NCI-H345 (cell line): ENCODE data around the gene IL11RA.

Experiments
- DNase-seq: peaks from one replicate; lab custom pipeline; 2025; lab: John Stamatoyannopoulos, UW

IL11RA gene

DNA sequence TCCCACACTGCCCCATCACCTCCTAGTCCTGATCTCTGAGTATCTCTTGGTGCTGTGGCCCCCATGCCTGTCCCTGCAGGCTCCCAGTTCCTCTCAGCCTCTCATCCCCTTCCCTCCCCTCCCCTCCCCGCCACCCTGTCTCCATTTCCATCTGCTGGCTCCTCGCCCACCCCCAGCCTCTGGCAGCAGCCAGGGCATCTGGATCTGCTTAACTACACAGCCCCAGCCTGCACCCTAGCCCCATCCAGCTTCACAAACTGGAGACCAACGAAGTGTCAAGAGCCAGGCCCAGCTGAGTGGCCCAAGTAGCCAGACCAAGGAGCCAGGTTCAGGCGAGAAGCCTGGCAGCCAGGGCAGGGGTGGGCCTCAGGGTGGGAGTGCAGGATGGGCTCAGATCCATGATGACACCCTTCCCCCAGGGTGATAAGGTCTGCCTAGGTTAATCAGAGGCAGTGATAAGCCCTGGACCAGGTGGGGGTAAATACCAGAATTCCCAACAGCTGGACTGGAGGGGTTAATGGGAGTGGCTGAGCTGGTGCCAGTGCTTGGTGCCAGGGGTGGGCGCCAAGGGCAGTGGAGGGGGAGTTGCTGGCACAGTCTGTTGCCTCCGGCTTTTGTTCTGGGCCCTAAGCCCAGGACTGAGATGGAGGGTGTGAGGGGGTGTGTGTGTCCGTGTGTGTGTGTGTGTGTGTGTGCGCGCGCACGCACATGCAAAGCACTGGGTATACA is 2.5 kb downstream of the IL11RA start:
- no peak for DNase-seq

- no peak for DNase-seq
These were observed 3.4 kb downstream of the IL11RA start for GRCh38 chr9:34655394-34655793.

- DNase-seq: no peak
These were observed 5.0 kb downstream of the IL11RA start for GRCh38 chr9:34656992-34657391.

DNA sequence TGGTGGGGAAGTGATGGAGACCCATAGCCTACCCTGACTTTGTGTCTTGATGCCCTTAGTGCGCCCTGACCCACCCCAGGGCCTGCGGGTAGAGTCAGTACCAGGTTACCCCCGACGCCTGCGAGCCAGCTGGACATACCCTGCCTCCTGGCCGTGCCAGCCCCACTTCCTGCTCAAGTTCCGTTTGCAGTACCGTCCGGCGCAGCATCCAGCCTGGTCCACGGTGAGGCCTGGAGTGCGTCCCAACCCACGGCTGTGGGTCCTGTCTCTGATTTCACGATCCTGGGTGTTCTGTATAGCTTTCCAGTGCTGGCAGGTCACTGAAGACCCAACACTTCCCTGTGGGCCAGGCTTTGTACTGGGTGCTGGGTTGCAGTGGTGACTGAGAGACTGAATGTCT is 6.5 kb downstream of the IL11RA start:
- no peak for DNase-seq

GRCh38 chr9:34659592-34660253 is 7.7 kb downstream of the IL11RA start:
- no peak for DNase-seq

GRCh38 chr9:34662526-34663302 is 10.7 kb downstream of the IL11RA start, which contains the start of gene CCL27:
Gene CCL27 (minus strand): TSS chr9:34662657. CDS start chr9:34662633, 24 bp downstream.
- no peak for DNase-seq

DNA sequence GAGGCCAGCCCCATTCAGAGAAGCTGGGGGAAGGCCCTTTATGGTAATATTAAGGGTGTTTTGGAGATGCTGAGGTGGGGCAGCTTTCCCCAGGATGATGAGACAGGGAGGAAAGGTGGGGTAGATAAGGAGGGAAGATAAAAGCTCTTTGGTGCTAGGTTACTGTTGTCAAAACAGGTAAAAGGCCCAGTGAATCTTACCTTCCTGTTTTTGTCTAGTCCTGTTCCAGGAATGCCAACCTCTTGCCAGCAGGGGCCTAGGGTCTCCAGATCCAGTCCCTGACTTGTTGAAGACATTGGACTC is 11.3 kb downstream of the IL11RA start:
- DNase-seq: no peak

DNA sequence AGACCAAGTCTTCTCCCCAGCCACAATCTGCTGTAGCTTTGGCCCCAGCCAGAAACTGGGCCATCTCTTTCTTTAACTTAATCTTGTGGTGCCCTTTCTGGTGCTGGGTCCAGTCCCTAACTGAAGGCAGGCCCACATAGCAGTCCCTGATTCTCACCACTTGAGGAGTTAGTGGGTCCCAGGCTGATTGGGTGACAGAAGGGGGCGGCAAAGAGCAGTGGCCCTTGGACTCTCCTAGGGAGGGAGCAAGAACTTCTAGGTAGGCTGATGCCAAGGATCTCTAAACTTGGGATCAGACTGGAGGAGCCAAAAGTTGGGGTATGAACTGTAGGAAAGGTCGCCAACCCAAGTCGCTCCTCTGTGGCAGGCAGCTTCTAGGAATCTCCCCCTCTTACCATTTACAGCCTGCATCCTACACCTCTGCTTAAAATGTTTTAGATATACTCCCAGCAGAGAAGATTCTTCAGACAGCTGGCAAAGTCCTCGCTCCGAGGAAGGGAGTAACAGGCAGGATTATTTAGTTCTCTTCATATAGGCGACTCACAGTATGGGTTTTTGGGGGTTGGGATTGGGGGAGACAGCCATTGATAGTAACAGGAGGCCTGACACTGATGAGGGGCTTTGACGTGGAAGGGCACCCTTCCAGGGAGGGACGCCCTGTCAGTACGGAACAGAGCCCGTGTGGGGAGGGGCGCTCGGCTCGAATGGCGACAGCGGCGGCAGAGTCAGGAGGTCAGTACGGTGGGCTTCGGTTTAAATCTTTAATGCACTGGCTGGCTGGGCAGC is 12.5 kb downstream of the IL11RA start:
- peak; percentile 22 for DNase-seq

- DNase-seq: no peak
These were observed 13.0 kb downstream of the IL11RA start for GRCh38 chr9:34665067-34665380.

GRCh38 chr9:34665381-34666250 is 13.6 kb downstream of the IL11RA start:
- peak; percentile 98 for DNase-seq

DNA sequence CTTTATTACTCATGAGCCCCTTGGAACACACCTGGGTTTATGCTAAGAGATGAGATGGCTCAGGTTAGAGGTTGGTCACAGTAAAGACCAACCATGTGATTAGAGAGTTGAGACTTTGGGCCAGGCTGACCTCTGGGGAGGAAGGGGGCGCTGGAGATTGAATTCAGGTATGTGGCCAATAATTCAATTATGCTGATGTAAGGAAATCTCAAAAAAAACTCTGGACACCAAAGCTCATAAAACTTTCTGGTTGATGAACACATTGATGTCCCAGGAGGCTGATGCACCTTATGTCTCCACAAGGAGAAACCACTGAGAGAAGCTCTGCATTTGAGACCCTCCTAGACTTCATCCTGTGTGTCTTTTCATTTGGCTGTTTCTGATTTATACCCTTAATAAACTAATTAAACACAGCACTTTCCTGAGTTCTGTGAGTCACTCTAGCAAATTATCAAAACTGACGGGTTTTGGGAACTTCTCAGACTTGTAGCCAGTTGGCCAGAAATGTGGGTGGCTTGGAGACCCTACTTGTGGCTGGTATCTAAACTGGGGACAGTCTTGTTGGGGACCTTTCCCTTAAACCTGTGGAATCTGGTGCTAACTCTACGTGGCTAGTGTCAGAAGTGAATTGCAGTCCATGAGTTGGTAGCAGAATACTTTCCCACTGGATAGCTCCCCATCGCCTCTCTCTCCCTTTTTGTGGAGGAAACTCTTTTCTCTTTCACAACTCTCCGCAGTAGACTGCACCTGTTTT is 18.0 kb downstream of the IL11RA start:
- no peak for DNase-seq

GRCh38 chr9:34671307-34671706 is 19.3 kb downstream of the IL11RA start:
- DNase-seq: no peak

GRCh38 chr9:34674440-34674839 is 22.5 kb downstream of the IL11RA start:
- DNase-seq: no peak

- peak; percentile 57 for DNase-seq
These were observed 23.2 kb downstream of the IL11RA start for GRCh38 chr9:34675048-34675714.

DNA sequence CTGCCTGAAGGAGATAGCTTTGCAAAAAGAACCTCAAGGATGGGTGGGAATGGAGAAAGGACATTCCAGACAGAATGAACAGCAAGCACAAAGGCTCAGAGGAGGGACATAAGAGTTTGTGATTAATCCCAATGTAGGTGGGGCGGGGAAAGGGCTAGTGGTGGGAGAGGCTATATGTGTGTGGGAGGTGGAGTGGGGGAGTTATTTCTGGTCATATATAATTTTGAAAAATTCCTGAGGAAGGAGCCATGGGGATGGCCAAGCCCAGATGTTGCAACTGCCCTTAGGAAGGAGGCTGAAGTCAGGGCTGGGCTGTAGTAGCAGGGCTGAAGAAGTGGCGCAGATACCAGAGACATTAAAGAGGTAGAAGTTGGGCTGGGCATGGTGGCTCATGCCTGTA is 23.9 kb downstream of the IL11RA start:
- DNase-seq: no peak

GRCh38 chr9:34684145-34684544 is 32.2 kb downstream of the IL11RA start:
- DNase-seq: no peak

GRCh38 chr9:34684816-34685215 is 32.8 kb downstream of the IL11RA start:
- DNase-seq: no peak

GRCh38 chr9:34685591-34685990 is 33.6 kb downstream of the IL11RA start:
- DNase-seq: no peak

- no peak for DNase-seq
These were observed 34.2 kb downstream of the IL11RA start for GRCh38 chr9:34686231-34686630.

GRCh38 chr9:34686732-34687131 is 34.7 kb downstream of the IL11RA start:
- DNase-seq: no peak
